Right kidney (tissue), 9 donors: ENCODE data around the gene NGLY1.

Experiments
- DNase-seq: peaks from one replicate; pipeline ENCODE4 v3.0.0-alpha.2; 2016
- long read RNA-seq, 8 donors: transcript quantifications; one replicate each; lab custom pipeline, GENCODE V29; 2026

Gene NGLY1
- long read RNA-seq, donor 1, transcript NGLY1-202 (12 exons, 2,473 nt): major isoform, 9 of 15 reads
- long read RNA-seq, donor 1, partial matches to known transcripts: 6 of 15 reads
- long read RNA-seq, donor 1, other reads (novel, unspliced or antisense): 0 of 15 reads
- long read RNA-seq, donor 2, partial matches to known transcripts: 6 of 13 reads
- long read RNA-seq, donor 2, other reads (novel, unspliced or antisense): 0 of 13 reads
- long read RNA-seq, donor 3, partial matches to known transcripts: 0 of 5 reads
- long read RNA-seq, donor 3, other reads (novel, unspliced or antisense): 0 of 5 reads
- long read RNA-seq, donor 4, transcript NGLY1-202 (12 exons, 2,473 nt): major isoform, 5 of 27 reads
- long read RNA-seq, donor 4, partial matches to known transcripts: 22 of 27 reads
- long read RNA-seq, donor 4, other reads (novel, unspliced or antisense): 0 of 27 reads
- long read RNA-seq, donor 5, transcript NGLY1-202 (12 exons, 2,473 nt): major isoform, 7 of 9 reads
- long read RNA-seq, donor 5, partial matches to known transcripts: 0 of 9 reads
- long read RNA-seq, donor 5, other reads (novel, unspliced or antisense): 0 of 9 reads
- long read RNA-seq, donor 6, transcript NGLY1-202 (12 exons, 2,473 nt): major isoform, 6 of 23 reads
- long read RNA-seq, donor 6, partial matches to known transcripts: 16 of 23 reads
- long read RNA-seq, donor 6, other reads (novel, unspliced or antisense): 0 of 23 reads
- long read RNA-seq, donor 7, transcript NGLY1-202 (12 exons, 2,473 nt): major isoform, 9 of 23 reads
- long read RNA-seq, donor 7, partial matches to known transcripts: 12 of 23 reads
- long read RNA-seq, donor 7, other reads (novel, unspliced or antisense): 0 of 23 reads
- long read RNA-seq, donor 8, transcript NGLY1-202 (12 exons, 2,473 nt): major isoform, 14 of 21 reads
- long read RNA-seq, donor 8, partial matches to known transcripts: 5 of 21 reads
- long read RNA-seq, donor 8, other reads (novel, unspliced or antisense): 0 of 21 reads

DNA sequence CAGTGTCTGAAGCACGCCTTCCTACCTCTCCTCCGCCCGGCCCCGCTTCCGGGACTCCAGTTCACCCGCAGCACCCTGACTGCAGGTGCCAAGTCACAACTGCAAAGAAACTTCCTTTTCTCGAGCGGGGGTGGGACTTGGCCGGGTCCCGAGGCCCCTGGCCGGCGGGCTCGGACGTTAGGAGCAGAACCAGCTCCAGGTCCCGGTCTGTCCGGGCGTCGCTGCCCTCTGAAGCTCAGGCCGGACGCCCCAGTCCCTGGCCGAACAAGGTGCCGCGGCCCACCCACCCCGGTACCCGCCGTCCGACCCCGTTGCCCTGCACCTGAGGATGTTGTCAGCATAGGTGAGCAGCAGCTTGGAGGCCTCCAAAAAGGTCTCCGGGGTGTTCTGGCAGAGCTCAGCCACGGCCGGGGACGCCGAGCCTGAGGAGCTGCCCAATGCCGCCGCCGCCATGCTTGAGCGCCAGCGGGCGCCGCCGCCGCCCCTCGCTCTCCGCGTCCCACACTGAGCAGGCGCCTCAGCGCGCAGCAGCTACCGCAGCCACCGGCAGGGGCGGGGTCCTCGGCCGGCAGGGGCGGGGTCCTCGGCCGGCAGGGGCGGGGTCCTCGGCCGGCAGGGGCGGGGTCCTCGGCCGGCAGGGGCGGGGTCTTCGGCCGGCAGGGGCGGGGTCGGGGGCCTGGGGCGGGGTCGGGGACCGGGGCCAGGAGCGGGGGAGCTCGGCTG is at the start of gene NGLY1:
Gene NGLY1 (minus strand): TSS at position 506 of the 723 bp plus-strand sequence. CDS start 53 bp downstream, at position 453.
- peak; percentile 92 for DNase-seq

GRCh38 chr3:25831578-25831977 is 48.3 kb upstream of the NGLY1 start:
- no peak for DNase-seq

DNA sequence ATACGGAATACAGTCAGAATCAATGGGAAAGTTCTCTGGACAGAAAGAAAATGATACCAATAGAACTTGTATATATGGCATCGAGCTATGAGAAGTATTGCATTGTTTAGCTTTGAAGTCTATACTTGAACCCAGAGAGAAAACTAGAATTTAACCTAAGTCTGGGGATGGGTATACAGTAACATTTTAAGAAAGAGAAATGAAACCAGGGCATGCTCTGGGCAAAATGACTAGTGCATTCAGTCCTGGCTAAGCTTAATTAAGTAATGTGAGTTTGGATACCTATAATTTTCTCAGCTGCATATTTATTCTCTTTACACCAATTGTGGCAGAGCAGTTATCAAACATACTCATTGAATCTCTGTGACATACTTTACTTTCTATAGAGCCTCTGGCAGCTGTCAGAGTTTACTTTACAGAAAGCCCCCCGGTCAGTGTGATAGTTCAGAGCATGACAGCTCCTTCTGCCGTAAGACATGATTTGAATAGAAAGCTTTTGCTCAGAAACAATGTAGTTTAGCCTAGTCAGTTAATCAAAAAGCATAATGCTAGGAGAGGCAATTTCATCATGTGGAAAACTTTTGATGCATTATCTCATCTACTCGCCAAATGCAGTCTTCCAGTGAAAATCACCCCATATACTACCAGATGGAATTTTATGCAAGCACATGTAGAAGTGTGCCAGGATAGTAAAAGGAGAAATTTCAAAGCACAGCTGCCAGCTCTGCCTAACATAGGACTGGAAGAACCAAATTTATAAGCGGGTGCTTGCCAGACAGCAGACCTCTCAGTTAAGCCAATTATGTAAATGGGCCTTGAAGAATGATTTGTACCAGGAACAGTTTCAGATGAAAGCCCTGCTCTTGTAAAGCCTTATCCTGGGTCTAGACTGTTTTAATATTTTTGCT is 47.4 kb upstream of the NGLY1 start:
- no peak for DNase-seq

GRCh38 chr3:25826510-25826909 is 43.3 kb upstream of the NGLY1 start:
- DNase-seq: no peak

DNA sequence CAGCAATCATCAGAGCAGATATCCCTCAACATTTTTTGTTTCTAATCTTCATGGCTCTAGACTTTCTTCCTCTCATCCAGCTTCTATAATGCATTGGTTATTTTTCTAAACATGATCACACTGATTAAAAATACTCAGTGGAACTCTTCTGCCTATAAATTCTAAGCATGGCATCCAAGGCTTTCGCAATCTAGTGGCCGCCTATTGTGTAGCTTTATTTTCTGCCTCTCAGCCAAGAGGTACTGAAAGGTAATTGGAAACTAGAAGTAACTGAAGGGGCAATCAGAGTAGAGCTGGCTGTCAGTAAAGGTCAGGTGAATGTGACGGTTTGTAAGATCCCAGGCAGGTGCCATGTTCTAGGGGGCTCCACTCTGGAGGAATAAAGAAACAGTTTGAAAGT is 40.1 kb upstream of the NGLY1 start:
- DNase-seq: no peak

DNA sequence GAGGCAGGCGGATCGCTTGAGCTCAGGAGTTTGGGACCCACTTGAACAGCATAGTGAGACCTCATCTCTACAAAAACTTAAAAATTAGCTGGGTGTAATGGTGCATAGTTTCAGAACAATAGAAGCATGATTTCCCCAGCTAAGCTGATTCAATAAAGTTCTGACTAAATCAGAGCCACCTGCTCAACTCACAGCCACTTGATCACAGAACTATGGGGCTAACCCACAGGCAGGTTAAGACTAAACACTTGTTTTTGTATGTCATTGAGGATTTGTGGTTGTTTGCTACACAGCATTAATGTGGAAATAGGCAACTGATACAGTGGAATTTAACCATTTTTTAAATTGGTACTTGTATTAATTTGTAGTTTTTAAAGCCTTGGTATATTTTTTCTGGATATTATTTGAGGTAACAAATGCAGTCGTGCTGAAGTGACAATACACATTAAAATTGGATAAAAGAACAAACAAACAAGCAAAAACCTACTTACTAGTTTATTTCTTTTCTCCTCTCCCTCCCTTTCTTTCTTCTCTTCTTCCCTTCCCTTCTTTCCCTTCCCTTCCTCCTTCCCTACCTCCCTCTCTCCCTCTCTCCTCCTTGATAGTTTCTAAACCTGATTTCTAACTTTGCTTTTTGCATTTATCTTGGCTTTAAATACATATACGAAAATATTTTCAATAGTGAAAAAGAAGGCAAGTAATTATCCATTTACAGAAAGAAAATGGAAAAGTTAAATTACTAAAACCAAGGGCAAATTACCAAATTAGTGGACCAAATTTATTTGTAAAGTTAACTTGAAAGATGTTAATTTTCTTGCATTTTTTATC is 38.7 kb upstream of the NGLY1 start:
- DNase-seq: no peak

DNA sequence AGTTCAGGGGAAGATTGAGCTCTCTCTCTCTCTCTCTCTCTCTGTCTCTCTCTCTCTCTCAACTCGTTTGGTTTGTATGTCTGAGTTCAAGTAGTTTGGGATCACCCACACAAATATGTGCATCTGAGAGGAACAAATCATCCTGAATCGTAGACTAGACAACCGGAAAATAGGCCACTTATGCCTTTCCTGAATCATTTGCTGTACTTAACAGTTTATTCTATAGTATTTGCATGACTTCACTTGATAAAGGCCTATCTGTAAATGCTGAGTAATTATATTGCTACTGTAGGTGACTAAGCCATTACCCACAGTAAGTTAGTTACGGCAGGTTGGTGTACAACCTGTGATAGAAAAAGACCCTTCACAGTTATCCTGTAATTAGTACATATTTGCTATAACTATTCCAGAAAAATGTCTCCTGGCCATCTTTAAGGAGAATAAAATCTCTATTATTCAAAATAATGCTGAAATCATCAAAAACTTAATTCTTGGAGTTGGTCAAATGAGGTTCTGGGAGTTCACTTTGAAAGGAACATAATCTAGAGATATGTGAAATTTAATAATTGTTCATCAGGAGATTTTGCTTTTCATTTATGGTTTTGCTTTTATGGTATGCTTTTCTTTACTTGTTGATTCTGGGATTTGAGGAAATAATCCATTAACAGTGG is 37.7 kb upstream of the NGLY1 start:
- no peak for DNase-seq

DNA sequence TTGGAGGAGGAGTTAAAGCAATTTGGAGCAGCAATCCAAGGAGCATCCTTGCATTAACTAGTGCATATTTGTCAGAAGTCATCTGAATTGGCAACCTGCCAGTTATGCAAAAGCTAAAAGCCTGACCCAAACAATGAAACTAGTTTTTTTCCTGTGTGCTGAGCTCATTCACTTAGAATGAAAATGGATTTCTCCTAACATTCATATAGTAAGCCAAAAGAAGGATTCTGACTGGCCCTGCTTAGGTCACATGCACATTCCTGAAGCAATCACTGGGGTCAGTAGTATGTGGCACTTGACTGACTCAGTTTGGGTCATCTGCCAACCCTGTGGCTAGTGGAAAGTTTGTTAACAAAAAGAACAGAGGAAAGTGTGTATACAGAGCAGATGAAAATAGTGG is 37.1 kb upstream of the NGLY1 start:
- DNase-seq: peak; percentile 8

DNA sequence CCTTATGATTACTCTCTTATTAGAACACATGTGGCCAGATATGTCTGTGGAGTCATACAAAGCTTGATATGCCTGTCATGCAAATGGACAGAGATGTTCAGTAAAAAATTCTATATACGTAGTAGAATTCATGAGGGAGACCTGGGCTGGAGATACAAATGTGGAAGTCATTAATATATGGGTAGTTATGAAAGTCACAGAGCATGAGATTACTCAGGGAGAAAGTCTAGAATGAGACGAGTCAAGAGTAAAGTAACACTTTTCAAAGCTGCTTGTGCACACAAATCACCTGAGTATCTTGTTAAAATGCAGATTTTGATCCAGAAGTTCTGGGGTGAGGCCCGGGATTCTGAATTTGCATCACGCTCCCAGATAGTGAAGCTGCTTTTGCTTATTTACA is 35.1 kb upstream of the NGLY1 start:
- no peak for DNase-seq

GRCh38 chr3:25817638-25818037 is 34.4 kb upstream of the NGLY1 start:
- no peak for DNase-seq

GRCh38 chr3:25817107-25817506 is 33.9 kb upstream of the NGLY1 start:
- DNase-seq: no peak

- DNase-seq: no peak
Measured at GRCh38 chr3:25812644-25813043, 29.4 kb upstream of the NGLY1 start.

DNA sequence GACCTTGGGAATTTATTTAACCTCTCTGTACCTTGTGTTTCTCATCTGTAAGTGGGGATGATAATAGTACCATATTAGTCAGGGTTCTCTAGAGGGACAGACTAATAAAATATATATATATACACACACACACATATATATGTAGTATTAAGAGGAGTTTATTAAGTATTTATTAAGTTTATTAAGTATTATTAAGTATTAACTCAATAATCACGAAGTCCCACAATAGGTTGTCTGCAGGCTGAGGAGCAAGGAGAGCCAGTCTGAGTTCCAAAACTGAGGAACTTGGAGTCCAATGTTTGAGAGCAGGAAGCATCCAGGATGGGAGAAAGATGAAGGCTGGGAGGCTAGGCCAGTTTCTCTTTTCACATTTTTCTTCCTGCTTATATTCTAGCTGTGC is 21.4 kb upstream of the NGLY1 start:
- DNase-seq: no peak

GRCh38 chr3:25803833-25804232 is 20.6 kb upstream of the NGLY1 start:
- DNase-seq: no peak

DNA sequence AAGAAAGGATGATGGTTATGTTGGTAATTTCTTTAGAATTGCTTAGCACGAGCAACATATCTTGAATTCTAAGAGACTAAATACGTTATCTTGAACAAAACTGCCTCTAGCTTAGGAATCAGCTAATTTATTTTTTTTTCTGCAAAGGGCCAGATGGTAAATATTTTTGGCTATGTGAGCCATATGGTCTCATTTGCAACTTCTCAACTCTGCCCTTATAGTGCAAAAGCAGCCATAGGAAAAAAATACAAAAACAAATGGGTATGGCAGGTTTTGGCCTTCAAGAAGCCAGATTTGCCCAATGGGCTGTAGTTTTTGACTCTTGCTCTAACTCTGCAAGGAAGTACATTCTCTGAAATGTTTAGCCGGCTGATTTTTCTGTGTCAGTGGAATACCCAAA is 18.5 kb upstream of the NGLY1 start:
- no peak for DNase-seq

- DNase-seq: peak; percentile 88
Measured at GRCh38 chr3:25789596-25790556, 6.6 kb upstream of the NGLY1 start, which contains the start of gene OXSM. TSS of gene OXSM (plus strand) at chr3:25790090. CDS start at chr3:25791021, 931 bp downstream.

- DNase-seq: no peak
Measured at GRCh38 chr3:25789209-25789595, 6.0 kb upstream of the NGLY1 start.

GRCh38 chr3:25787689-25788088 is 4.4 kb upstream of the NGLY1 start:
- DNase-seq: no peak

- DNase-seq: no peak
Measured at GRCh38 chr3:25785826-25786225, 2.6 kb upstream of the NGLY1 start.
